LNCaP clone FGC (cell line): ENCODE data around the gene ECE2.

Experiments used
- DNase-seq: peaks from one replicate; pipeline ENCODE4 v3.0.0-alpha.2; 2011; ENCODE audit warnings: low read depth
- H3K4me3 ChIP-seq: 2 replicates; pipeline ENCODE4 v1.5.1; 2011; ENCODE audit warnings: mild to moderate bottlenecking, low read depth, low read length, control low read depth
- CTCF ChIP-seq: IDR thresholded peaks from 2 replicates; pipeline ENCODE4 v1.5.1; 2012; ENCODE audit warnings: mild to moderate bottlenecking; ENCODE audit not compliant: control insufficient read depth, insufficient read depth; ENCODE audit errors: extremely low read depth

The ECE2 gene

GRCh38 chr3:184314700-184315542, 39.1 kb downstream of the ECE2 start:
- no peak for DNase-seq
- no peak for TF ChIP-seq CTCF
- peak overlapping the region; percentile 98 for H3K4me3 ChIP-seq

- H3K4me3 ChIP-seq, result peak overlapping the region; percentile 98
- no peak for DNase-seq
- no peak for TF ChIP-seq CTCF
Measured at GRCh38 chr3:184315543-184315867, 39.7 kb downstream of the ECE2 start.

GRCh38 chr3:184315871-184316661, 40.2 kb downstream of the ECE2 start:
- H3K4me3 ChIP-seq, result peak overlapping the region; percentile 98
- no peak for TF ChIP-seq CTCF
- DNase-seq, result no peak

- no peak for TF ChIP-seq CTCF
- DNase-seq, result no peak
- peak overlapping the region; percentile 98 for H3K4me3 ChIP-seq
Measured at GRCh38 chr3:184316792-184317191, 41.0 kb downstream of the ECE2 start.

GRCh38 chr3:184317201-184317600, 41.4 kb downstream of the ECE2 start:
- no peak for DNase-seq
- H3K4me3 ChIP-seq, result peak overlapping the region; percentile 98; the same call in 1 of the 2 replicates
- TF ChIP-seq CTCF, result no peak

GRCh38 chr3:184320104-184320445, 44.3 kb downstream of the ECE2 start:
- DNase-seq, result peak; percentile 83
- TF ChIP-seq CTCF, result no peak
- peak overlapping the region; percentile 43 for H3K4me3 ChIP-seq
